Colonic mucosa (tissue), 4 donors: Measurements from ENCODE around the gene ASIC4. TPM values are rescaled to one million over a fixed set of nuclear protein-coding genes. Genes with fewer than 3 reads are reported as not detected.

Experiments used
- DNase-seq: peaks from one replicate; pipeline ENCODE4 v3.0.0-alpha.2; 2020
- H3K27ac ChIP-seq: fragments of 200-600 bp; one replicate; pipeline ENCODE4 v1.8.0; 2021
- H3K27me3 ChIP-seq: fragments of 200-600 bp; one replicate; pipeline ENCODE4 v1.8.0; 2021
- H3K36me3 ChIP-seq: fragments of 200-600 bp; one replicate; pipeline ENCODE4 v1.8.0; 2021
- H3K4me1 ChIP-seq: fragments of 200-600 bp; one replicate; pipeline ENCODE4 v1.8.0; 2021; ENCODE audit warnings: mild to moderate bottlenecking
- H3K4me3 ChIP-seq: fragments of 200-600 bp; one replicate; pipeline ENCODE4 v1.8.0; 2021
- H3K9ac ChIP-seq, 2 donors: one replicate each; pipeline ENCODE4 v1.7.0; 2013; ENCODE audit warnings: control low read depth in 2 of 2, low read depth in 2 of 2, low read length in 2 of 2
- H3K9me3 ChIP-seq: fragments of 200-600 bp; one replicate; pipeline ENCODE4 v1.8.0; 2021
- intact Hi-C: fragments of 100-400 bp; cut with DNase I; formaldehyde crosslinking; loops from one replicate; pipeline ENCODE4 v1.14.1; 2022
- total RNA-seq, 2 donors: library from RNA; stranded (reverse); fragmentation: NEBNext Ultra II Directional in 1 of 2; extraction: Animal tissue kit (Norgen Biotek cat#: 25700) in 1 of 2; gene quantifications; one replicate each; pipeline ENCODE4 v1.2.1, GENCODE V29; 2021
- TF ChIP-seq, protein P1 (sequence below): fragments of 200-600 bp; IDR thresholded peaks from one replicate; pipeline ENCODE4 v1.8.0; 2022; ENCODE audit warnings: antibody characterized with exemption, mild to moderate bottlenecking
- donor health status: healthy.
- donor health status: DM: no; HTN: no; CAD: no.
- donor health status: DM: no; HTN: no; CAD: no.

Gene ASIC4
- total RNA-seq, 2 donors from 2014 or later: 0.12 TPM; not detected in 1

DNA sequence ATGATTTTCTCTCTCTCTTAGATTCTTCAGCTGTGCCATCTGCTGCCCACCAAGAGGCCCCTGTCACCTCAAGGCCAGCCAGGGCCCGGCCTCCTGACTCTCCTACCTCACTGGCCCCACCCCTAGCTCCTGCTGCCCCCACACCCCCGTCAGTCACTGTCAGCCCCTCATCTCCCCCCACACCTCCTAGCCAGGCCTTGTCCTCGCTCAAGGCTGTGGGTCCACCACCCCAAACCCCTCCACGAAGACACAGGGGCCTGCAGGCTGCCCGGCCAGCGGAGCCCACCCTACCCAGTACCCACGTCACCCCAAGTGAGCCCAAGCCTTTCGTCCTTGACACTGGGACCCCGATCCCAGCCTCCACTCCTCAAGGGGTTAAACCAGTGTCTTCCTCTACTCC, 25.0 kb upstream of the ASIC4 start:
- Histone ChIP-seq H3K36me3 (no peaks in the 10 kb centered on the region), H3K27ac (no peak overlapping the region), H3K9me3 (no peaks in the 10 kb centered on the region), H3K4me1 (no peaks in the 10 kb centered on the region), H3K27me3 (peaks cover 18% of the 10 kb centered on the region), H3K9ac (no peak overlapping the region), H3K4me3 (no peak overlapping the region)
- DNase-seq: no peak
- intact Hi-C loops: no loop called here
- TF ChIP-seq, protein P1, sequence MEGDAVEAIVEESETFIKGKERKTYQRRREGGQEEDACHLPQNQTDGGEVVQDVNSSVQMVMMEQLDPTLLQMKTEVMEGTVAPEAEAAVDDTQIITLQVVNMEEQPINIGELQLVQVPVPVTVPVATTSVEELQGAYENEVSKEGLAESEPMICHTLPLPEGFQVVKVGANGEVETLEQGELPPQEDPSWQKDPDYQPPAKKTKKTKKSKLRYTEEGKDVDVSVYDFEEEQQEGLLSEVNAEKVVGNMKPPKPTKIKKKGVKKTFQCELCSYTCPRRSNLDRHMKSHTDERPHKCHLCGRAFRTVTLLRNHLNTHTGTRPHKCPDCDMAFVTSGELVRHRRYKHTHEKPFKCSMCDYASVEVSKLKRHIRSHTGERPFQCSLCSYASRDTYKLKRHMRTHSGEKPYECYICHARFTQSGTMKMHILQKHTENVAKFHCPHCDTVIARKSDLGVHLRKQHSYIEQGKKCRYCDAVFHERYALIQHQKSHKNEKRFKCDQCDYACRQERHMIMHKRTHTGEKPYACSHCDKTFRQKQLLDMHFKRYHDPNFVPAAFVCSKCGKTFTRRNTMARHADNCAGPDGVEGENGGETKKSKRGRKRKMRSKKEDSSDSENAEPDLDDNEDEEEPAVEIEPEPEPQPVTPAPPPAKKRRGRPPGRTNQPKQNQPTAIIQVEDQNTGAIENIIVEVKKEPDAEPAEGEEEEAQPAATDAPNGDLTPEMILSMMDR: no peak

DNA sequence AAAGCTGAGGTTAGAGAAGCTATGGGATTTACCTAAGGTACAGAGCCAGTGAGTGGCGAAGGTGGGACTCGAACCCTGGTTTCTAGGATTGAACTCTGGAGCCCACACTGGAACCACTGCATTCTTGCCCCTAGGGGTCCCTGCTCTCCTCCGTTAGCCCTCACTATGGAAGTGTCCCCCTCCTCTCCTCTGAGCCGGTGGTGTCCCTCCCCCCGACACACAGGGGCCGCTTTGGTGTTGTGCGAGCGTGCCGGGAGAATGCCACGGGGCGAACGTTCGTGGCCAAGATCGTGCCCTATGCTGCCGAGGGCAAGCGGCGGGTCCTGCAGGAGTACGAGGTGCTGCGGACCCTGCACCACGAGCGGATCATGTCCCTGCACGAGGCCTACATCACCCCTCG, 24.1 kb upstream of the ASIC4 start:
- Histone ChIP-seq H3K9me3 (no peaks in the 10 kb centered on the region), H3K27me3 (peaks cover 13% of the 10 kb centered on the region), H3K4me3 (no peak overlapping the region), H3K4me1 (no peaks in the 10 kb centered on the region), H3K9ac (no peak overlapping the region), H3K27ac (no peak overlapping the region), H3K36me3 (no peaks in the 10 kb centered on the region)
- TF ChIP-seq, protein P1: no peak
- intact Hi-C loops: no loop called here
- DNase-seq: no peak

DNA sequence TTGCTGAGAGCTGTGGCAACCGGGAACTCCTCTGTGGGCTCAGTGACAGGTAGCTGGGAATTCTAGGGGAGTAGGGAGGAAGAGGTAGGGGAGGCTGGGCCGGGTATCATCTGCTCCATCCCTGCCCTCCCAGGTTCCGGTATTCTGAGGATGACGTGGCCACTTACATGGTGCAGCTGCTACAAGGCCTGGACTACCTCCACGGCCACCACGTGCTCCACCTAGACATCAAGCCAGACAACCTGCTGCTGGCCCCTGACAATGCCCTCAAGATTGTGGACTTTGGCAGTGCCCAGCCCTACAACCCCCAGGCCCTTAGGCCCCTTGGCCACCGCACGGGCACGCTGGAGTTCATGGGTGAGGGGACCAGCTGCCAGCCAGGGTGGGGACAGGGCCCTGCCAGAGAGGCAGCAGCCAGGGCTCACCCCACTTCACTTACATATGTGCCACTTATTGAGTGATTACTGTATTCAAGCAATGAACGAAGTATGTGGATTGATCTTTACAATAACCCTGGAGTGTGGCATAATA, 23.6 kb upstream of the ASIC4 start:
- Histone ChIP-seq H3K9me3 (no peaks in the 10 kb centered on the region), H3K36me3 (no peaks in the 10 kb centered on the region), H3K27me3 (peaks cover 14% of the 10 kb centered on the region), H3K9ac (no peak overlapping the region), H3K4me1 (no peaks in the 10 kb centered on the region), H3K27ac (no peak overlapping the region), H3K4me3 (no peak overlapping the region)
- TF ChIP-seq, protein P1: no peak
- DNase-seq: no peak
- intact Hi-C loops: no loop called here

DNA sequence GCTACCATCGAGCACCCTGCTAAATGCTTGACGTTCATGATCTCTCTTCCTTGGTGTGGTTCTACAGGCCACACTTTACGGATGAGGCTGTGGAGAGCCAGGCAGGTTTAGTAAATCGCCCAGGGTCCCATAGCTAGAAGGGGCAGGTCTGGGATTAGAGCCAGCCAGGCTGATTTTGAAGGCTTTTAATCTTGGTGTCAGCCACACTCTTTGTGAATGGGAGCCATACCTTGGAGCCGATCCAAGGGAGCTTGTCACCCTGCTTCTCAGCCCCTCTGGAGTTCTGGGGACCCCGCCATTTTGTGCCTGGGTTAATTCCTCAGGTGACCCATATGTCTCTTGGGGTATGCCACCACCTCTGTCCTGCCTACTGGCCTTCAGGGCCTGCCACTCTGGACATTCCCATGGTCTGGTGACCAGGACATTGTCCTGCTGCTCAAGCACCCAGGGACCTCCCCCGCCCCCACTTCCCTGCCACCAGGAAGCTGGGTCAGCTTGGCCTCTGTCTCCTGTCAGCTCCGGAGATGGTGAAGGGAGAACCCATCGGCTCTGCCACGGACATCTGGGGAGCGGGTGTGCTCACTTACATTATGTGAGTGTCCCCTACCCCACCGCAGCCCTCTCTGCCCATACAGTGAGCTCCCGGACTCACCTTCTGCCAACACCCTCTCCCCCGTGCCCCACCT, 22.9 kb upstream of the ASIC4 start:
- intact Hi-C loops: no loop called here
- Histone ChIP-seq H3K36me3 (no peaks in the 10 kb centered on the region), H3K9ac (no peak overlapping the region), H3K9me3 (no peaks in the 10 kb centered on the region), H3K27ac (no peak overlapping the region), H3K4me1 (no peaks in the 10 kb centered on the region), H3K4me3 (no peak overlapping the region), H3K27me3 (peaks cover 21% of the 10 kb centered on the region)
- TF ChIP-seq, protein P1: no peak
- no peak for DNase-seq

DNA sequence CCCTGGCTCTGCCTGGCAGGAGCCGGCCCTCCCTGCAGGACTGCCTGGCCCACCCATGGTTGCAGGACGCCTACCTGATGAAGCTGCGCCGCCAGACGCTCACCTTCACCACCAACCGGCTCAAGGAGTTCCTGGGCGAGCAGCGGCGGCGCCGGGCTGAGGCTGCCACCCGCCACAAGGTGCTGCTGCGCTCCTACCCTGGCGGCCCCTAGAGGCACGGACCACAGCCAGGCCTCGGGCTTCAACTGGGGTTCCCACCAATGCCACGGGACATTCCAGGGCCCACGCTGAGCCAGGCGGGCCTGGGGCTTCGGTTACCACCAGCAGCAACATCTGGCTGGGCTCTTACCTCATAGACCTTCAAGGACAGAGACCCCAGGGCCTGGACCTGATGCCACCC, 21.7 kb upstream of the ASIC4 start:
- Histone ChIP-seq H3K36me3 (no peaks in the 10 kb centered on the region), H3K27me3 (peaks cover 27% of the 10 kb centered on the region)
- intact Hi-C loops: no loop called here

More for the DNA sequence above, 21.7 kb upstream of the ASIC4 start:
- Histone ChIP-seq H3K9ac (no peak overlapping the region), H3K9me3 (no peaks in the 10 kb centered on the region), H3K27ac (no peak overlapping the region), H3K4me3 (no peak overlapping the region), H3K4me1 (no peaks in the 10 kb centered on the region)
- no peak for DNase-seq
- TF ChIP-seq, protein P1: no peak
